HUDEP-2 (cell line): ENCODE data around the gene CTNND2.
"Not testable (repeated sequence)": the region's sequence is repeated elsewhere in the genome, so short reads cannot be mapped to it uniquely, and the experiment has no call there.

Experiments
- DNase-seq, 76 experiments: peaks; one replicate each; lab custom pipeline; 2025; ENCODE audit not compliant: unreplicated experiment in 76 of 76; lab: John Stamatoyannopoulos, UW

CTNND2 gene

GRCh38 chr5:11148810-11149539 is 755.3 kb downstream of the CTNND2 start:
- DNase-seq: no peak

- DNase-seq: no peak
Observed at GRCh38 chr5:11146171-11146570, 758.1 kb downstream of the CTNND2 start.

- DNase-seq: no peak
Observed at GRCh38 chr5:11143456-11144267, 760.6 kb downstream of the CTNND2 start.

DNA sequence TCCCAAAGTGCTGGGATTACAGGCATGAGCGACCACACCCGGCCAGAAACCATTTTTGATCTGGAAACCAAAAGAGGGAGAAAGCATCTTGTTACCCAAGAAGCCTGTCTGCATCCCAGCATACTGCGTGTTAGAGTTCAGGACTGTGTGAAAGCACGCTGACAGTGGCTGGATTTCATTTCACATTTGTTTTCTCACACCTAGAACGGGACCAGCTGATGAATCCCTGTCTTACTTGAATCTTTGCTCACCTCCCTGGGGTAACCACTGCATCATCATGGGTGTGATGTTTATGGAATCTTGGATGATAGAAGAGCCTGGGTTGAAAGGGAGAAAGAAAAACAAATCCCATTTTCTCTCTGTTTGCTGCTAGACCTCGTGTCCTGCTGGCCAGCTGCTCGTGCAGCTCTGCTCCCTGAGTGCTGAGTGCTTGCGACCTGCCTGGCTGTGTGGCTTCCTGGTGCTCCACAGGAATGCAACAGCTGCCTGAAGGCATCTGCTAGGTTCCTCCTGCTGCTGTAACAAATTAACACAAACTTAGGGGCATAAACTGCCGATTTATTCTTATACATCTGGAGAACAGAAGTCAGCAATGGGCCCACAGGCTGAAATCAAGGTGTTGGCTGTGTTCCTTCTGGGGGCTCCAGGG is 764.9 kb downstream of the CTNND2 start:
- DNase-seq: no peak

DNA sequence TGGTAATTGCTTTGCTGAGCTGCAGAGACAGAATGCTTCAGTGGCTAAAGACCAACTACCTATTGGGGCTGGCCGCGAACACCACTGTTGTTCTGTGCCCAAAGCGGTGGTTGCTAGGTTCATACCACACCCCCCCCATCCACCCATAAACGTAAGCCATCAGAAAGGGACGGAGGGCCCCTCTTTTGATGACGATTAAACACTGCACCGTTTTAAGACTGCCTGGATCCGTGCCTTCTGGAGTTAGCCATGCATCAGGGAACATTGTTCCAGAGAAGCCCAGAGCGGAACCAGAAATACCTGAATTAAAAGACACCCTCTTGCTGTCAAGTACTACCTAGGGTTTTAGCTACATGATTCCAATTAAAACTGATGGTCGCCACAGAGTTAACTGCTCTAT is 774.1 kb downstream of the CTNND2 start:
- DNase-seq: no peak

DNA sequence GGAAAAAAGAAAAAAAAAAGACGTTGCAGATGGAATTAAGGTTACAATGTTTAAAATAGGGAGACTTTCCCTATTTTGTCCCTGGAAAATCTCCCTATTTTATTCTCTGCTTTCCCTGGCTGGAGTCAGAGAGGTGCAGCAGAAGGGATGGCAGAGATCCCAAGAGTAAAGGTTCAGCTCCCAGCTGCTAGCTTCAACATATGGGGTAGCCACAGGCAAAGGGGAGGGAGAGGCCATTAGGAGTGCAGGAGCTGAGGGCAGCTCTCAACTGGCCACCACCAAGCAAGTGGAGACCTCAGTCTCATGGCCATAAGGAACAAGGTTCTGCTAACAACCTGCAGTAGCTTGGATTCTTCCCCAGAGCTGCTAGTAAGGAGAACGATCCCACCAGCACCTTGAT is 776.2 kb downstream of the CTNND2 start:
- DNase-seq: no peak

DNA sequence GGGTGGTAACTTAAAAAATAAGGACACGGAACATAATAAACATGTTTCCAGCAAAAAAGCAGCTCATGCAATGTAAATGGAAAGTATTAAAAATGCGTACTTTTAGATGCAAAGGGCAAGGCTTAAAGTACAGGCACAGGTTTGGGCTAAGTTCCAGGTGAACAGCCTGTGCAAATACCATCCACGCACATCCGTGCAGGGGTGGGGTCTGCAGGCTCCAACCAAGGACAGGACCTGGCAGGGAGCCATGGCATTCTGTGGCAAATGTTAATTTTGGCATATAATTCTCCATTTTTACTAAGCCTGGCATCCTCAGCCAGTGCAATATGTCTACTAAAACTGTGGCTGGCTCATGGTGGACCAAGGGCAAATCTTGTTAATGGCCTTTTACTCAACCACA is 777.4 kb downstream of the CTNND2 start:
- DNase-seq: no peak

DNA sequence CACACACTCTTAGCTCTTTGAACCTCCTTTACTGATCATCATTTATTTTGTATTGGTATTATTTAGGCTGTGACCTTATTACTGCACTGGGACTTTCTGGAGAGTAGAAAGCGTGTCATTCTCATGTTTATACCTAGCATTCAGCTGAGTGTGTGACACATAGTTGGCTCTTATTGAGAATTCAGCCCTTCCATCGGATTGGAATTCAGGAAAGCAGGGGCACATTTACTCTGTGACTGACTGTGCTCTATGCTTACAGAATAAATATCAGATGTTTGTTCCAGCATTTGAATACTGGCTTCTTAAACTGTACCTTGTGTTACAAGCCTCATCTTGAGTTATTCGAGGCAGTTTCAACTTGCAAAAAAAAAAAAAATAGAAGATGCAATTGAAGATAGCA is 782.4 kb downstream of the CTNND2 start:
- DNase-seq: no peak

DNA sequence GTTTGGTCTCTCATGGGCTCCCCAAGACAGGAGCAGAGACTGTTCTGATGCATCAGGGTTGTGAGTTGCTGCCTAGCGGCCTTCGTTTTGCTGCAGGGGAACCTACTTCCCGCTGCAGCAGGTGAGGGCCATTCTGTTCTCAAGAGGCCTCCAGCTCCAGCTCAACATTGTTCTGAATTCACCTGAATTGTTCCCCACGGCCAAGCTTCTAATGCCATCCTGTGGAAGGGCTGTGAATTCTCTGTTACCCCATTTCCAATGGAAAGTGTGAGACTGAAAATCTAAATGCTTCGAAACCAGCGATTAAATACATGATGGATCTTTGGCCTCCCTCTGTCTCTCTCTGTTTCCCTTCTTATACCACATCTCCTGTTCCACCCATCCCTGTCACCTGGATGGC is 794.1 kb downstream of the CTNND2 start:
- no peak for DNase-seq

- no peak for DNase-seq
Observed at GRCh38 chr5:11105696-11106095, 798.5 kb downstream of the CTNND2 start.

DNA sequence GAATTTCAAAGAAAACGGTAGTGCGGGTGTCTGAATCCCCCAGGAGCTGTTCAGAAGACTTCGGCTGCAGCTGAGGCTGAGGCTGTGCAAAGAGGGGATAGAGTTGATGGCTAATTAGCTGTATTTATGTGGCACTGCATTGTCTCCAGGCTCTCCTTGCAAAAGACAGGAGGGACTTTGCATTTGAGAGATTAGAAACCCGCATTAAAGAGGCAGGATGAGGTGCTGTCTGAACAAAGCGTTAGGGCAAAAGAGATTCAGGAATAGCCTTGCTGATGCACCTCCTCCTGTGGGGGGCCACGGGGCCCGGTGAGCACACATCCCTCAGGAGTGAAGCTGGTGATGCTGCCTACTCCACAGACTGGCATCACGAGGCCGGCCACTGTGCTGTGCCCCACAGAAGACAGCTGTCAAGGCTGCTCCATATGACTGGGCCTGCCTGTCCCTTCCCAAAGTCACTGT is 799.6 kb downstream of the CTNND2 start:
- no peak for DNase-seq

GRCh38 chr5:11104210-11104609 is 800.0 kb downstream of the CTNND2 start:
- DNase-seq: no peak

DNA sequence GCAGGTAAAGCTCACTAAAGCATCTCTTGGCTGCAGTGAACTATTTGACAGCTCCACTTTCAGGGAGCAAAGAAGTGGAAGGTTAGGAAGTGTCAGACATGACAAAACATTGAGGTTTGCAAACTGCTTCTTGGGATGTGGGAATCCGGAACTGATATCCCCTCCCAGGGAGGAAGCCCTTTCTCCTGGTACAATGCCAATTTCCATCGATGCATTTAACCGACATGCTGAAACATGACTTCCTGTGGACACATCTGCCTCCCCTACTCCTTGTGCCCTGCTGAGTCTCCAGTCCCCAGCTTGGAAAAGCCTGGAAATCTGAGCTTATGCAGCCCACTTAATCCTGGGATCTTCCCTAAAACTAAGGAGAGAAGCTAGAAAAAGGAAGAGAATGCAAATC is 820.1 kb downstream of the CTNND2 start:
- DNase-seq: no peak

DNA sequence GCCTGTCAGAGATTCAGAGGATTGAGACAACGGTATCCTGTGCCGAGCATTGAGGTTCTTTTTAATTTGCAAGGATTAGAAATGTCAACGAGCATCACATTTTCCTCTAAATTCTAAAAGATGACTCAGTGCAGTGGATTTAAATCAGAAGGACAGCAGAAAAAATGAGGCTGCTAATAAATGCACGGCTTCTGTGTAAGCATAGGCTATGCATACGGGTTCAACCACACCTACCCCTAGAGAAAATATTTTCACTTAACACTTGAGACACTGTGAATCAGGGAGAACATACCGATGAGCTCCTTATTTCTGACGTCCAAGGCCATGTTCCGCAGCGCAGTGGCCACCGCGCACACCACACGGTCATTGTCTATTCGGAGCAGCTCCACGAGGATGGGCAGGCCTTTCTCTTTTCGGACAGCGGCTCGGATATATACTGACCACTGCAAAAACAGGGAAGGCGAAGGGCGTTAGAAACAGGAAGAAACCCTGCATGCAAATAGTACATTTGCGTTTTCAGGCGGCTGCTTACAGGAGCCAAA is 821.8 kb downstream of the CTNND2 start:
- DNase-seq: no peak

DNA sequence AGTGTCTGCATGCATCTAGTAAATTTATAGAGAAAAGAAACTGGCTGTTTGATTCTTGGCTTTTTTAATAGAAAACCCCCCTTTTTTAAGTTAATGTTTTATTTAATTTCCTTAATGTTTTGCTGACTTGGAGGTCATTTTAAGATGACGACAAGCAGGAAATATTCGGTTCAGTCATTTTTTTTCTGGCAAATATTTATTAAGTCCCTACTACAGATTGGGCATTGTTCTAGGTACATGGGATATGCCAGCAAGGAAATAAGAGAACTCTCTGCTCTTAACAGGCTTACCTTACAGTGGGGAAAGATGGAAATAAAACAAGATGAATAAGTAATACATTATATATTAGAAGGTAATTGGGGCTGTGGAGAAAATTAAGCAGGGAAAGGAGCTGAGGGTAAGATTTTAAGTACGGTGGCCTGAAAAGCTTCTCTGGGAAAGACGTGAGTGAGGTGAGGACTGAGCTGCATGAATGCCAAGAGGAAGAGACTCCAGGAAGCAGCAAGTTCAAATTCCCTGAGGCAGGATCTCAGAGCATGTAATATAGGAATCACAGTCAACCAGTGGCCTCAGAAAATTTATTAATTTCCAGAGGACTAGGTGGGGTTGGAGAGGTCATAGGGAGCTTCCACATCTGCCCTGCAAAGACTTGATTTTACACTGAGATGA is 827.2 kb downstream of the CTNND2 start:
- DNase-seq: no peak

DNA sequence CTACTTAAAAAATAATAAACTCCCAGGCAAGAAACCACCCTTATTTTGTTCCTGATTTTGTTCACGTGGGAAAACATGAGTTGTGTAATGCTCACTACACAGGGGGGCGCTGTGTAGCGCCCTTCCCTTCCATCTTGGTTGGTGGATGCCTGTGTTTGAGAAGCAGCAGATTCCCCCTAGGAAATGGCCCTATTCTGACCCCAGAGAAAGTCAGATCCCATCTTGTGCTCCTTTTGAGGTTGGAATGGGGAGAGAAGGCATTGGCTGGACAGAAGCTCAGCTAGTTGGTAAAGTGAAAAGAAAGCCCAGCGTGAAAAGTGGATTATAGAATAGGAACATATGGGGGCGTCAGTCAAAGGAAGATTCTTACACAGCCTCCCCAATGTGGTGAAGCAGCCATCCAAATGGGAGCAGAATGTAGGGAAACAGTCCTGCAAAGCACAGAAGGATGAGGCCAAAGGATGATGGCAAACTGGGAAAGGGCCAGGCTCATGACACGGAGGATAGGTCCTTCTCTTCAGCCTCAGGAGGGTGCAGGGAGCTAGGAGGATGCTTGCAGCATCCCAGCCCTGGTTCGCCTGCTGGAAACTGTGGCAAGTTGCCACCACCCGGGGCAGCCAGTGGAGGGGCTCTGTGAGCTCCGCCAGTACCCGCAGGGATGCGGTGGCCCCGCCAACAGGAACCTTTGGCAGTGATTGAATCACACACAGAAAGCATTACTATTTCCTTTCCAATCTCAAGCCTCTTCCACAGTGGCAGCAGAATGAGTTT is 829.0 kb downstream of the CTNND2 start:
- no peak for DNase-seq

DNA sequence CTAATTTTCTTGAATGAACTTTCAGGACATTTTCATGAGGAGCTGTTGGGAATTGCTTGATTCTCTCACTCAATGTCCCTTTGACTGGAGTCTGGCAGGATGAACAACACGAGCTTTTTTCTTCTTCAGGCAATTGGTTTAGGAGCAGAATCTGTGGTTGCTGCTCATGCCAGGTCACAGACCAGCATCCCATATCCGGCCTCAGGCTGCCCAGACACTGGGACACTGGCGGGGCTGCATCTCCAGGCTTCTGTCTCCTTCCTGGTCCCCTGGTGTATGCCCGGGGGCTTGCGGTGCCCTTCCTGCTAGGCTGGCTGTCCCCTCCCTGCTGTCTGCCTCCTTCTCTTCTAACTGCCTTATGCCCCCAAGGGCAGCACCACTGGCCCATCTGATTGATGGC is 831.7 kb downstream of the CTNND2 start:
- no peak for DNase-seq

GRCh38 chr5:11072076-11072475 is 832.2 kb downstream of the CTNND2 start:
- no peak for DNase-seq

DNA sequence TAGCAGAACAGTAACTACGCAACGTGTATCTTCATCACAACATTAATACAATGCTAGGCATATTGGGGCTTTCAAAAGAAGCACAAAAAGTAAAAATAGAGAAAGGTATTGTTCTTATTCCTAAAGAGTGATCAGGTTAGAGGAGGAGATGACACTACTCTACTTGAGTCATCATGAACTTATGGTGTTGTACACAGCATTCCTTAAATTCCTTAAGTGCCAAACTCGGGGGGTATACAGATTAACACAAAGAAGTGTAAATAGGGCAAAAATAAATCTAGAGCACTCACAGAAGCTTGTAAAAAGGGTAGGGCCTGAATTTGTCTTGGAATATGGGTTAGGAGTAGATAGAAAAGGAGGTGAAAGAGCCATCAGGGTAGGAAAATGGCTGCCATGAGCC is 835.2 kb downstream of the CTNND2 start:
- DNase-seq: no peak

- not testable (repeated sequence) for DNase-seq
Observed at GRCh38 chr5:11065723-11066122, 838.5 kb downstream of the CTNND2 start.
